Upper lobe of right lung (tissue), 1 donor: ENCODE measurements around the gene NDRG3. TPM values are rescaled to one million over a fixed set of nuclear protein-coding genes. Genes with fewer than 3 reads are reported as not detected.
A peak's percentile ranks its signal among the peaks of the same experiment; 100 is the strongest.

ENCODE experiments used
- ATAC-seq: fragments of 200-7000 bp; cut with Tn5 transposase; one replicate; pipeline ENCODE4 v1.9.1; 2020; ENCODE audit warnings: mild to moderate bottlenecking, moderate library complexity
- DNase-seq: peaks from one replicate; pipeline ENCODE4 v3.0.0-alpha.2; 2020
- H3K27ac ChIP-seq: fragments of 200-600 bp; one replicate; pipeline ENCODE4 v1.8.0; 2022
- H3K27me3 ChIP-seq: fragments of 200-600 bp; one replicate; pipeline ENCODE4 v1.8.0; 2022; ENCODE audit warnings: mild to moderate bottlenecking
- H3K36me3 ChIP-seq: fragments of 200-600 bp; one replicate; pipeline ENCODE4 v1.8.0; 2022
- H3K4me1 ChIP-seq: fragments of 200-600 bp; one replicate; pipeline ENCODE4 v1.8.0; 2022
- H3K4me3 ChIP-seq: fragments of 200-600 bp; one replicate; pipeline ENCODE4 v1.8.0; 2022; ENCODE audit warnings: mild to moderate bottlenecking
- H3K9me3 ChIP-seq: fragments of 200-600 bp; one replicate; pipeline ENCODE4 v1.8.0; 2022
- CTCF ChIP-seq: fragments of 200-600 bp; IDR thresholded peaks from one replicate; pipeline ENCODE4 v1.8.0; 2022; ENCODE audit warnings: antibody characterized with exemption
- intact Hi-C: fragments of 100-400 bp; cut with DNase I; formaldehyde crosslinking; loops from one replicate; pipeline ENCODE4 v1.11.0; 2022
- long read RNA-seq: library from polyadenylated mRNA; unstranded; transcript quantifications from one replicate; pipeline ENCODE4 v2.0.0, GENCODE V29; 2021
- total RNA-seq: library from RNA; stranded (reverse); fragmentation: NEBNext Ultra II Directional; extraction: Animal tissue kit (Norgen Biotek cat#: 25700); gene quantifications from one replicate; pipeline ENCODE4 v1.2.1, GENCODE V29; 2021
- donor health status: DM: no; HTN: yes; CAD: no; lungs with severe emphysema.

Gene NDRG3
- 30.3 TPM for total RNA-seq
- long read RNA-seq, transcript NDRG3-201 (16 exons, 2,964 nt): major isoform, 42 of 60 reads
- long read RNA-seq, partial matches to known transcripts: 7 of 60 reads
- long read RNA-seq, other reads (novel, unspliced or antisense): 9 of 60 reads

DNA sequence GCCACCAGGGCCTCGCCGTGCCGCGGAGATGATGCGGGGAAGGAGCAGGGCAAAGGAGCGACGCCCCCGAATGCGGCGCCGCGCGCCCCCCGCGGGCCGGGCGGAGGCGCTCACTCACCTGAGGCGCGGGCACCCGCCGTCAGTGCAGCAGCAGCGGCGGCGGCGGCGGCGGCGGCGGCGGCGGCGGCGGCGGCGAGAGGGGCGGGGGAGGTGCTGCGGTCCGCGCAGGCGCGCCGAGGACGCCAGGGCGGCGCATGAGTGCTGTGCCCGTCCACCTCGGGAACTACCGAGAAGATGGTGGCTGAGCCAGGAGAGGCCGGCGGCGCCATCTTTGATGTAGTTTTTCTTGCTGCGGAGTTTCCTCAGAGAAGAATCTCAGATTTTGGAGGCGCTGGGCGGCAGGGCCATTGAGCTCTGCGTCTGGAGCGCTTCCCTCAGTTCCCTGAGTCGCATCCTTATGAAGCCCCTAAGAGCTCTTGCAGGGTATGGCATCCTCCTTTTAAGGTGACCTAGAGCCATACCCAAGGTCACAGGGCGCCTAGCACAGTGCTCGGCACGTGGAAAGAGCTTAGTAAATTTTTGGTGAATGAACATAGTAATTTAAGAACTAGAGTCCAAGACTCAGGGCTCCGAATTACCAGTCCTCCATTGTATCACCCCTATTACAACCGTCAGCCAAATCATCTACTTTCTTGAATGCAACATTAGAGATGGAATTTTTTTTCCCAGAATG, at the start of gene NDRG3:
NDRG3 (minus strand) TSS at position 164 of the 733 bp plus-strand sequence. CDS start 24,355 bp downstream, outside the sequence.
- ATAC-seq: peak; percentile 99
- Histone ChIP-seq H3K27me3 (no peaks in the 10 kb centered on the region), H3K9me3 (no peaks in the 10 kb centered on the region), H3K36me3 (no peaks in the 10 kb centered on the region), H3K4me1 (peaks cover 10% of the 10 kb centered on the region), H3K4me3 (peak within 1 kb of the TSS; percentile 90), H3K27ac (peak within 1 kb of the TSS; percentile 56)
- DNase-seq: peak; percentile 97
- intact Hi-C loops: no loop called here
- peak; percentile 10 for TF ChIP-seq CTCF

GRCh38 chr20:36794116-36794474, 48.2 kb upstream of the NDRG3 start:
- Histone ChIP-seq H3K27me3 (no peaks in the 10 kb centered on the region), H3K36me3 (peaks cover 69% of the 10 kb centered on the region), H3K4me3 (no peak overlapping the region), H3K27ac (no peak overlapping the region), H3K4me1 (no peaks in the 10 kb centered on the region), H3K9me3 (no peaks in the 10 kb centered on the region)
- ATAC-seq (peak; percentile 33), DNase-seq (no peak)
- TF ChIP-seq CTCF: no peak
- intact Hi-C loops: no loop called here

- TF ChIP-seq CTCF: no peak
- no peak overlapping the region for H3K4me3 ChIP-seq
- H3K4me1 ChIP-seq: no peaks in the 10 kb centered on the region
- H3K9me3 ChIP-seq: no peaks in the 10 kb centered on the region
- no peak overlapping the region for H3K27ac ChIP-seq
- DNase-seq (no peak), ATAC-seq (peak; percentile 11)
- intact Hi-C loops: no loop called here
- H3K36me3 ChIP-seq: peaks cover 66% of the 10 kb centered on the region
- no peaks in the 10 kb centered on the region for H3K27me3 ChIP-seq
These were observed 47.6 kb upstream of the NDRG3 start for GRCh38 chr20:36793294-36794115.

DNA sequence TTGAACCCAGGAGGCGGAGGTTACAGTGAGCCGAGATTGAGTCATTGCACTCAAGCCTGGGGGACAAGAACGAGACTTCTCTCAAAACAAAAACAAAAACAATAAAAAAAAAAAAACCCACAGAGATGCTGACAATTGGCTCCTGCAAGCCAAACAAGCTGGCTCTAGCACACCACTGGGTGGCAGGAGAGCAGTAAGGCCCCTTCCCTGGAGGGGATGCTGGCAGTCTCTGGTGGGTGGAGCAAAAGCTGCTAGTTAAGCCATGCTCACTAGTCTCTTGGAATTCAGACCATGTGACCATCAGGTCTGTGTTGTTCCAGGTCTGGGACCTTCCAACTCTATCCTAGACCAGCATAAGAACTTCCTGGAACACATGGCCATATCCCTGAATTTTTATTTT, 46.5 kb upstream of the NDRG3 start:
- Histone ChIP-seq H3K9me3 (no peaks in the 10 kb centered on the region), H3K27ac (no peak overlapping the region), H3K36me3 (peaks cover 55% of the 10 kb centered on the region), H3K4me3 (no peak overlapping the region), H3K4me1 (no peaks in the 10 kb centered on the region), H3K27me3 (no peaks in the 10 kb centered on the region)
- intact Hi-C loops: no loop called here
- ATAC-seq (peak; percentile 37), DNase-seq (no peak)
- peak; percentile 14 for TF ChIP-seq CTCF

GRCh38 chr20:36791862-36792261, 46.0 kb upstream of the NDRG3 start:
- no peak for TF ChIP-seq CTCF
- Histone ChIP-seq H3K4me3 (no peak overlapping the region), H3K27ac (no peak overlapping the region), H3K9me3 (no peaks in the 10 kb centered on the region), H3K27me3 (no peaks in the 10 kb centered on the region), H3K4me1 (no peaks in the 10 kb centered on the region), H3K36me3 (peaks cover 55% of the 10 kb centered on the region)
- ATAC-seq (no peak), DNase-seq (no peak)
- intact Hi-C loops: no loop called here
